GM12864 (cell line): ENCODE data around the gene AXDND1.
A peak's percentile ranks its signal among the peaks of the same experiment; 100 is the strongest.

Experiments used
- DNase-seq: peaks from one replicate; pipeline ENCODE4 v3.0.0-alpha.2; 2011; ENCODE audit warnings: low read depth
- H3K4me3 ChIP-seq: 2 replicates; pipeline ENCODE4 v1.5.1; 2011; ENCODE audit warnings: mild to moderate bottlenecking, low read depth, low read length, control low read depth
- TF ChIP-seq, protein P1 (sequence below): IDR thresholded peaks from 2 replicates; pipeline ENCODE4 v1.5.1; 2011; ENCODE audit warnings: low read depth, mild to moderate bottlenecking, moderate library complexity, low read length, control low read depth, inconsistent platforms; ENCODE audit errors: missing control alignments

AXDND1 gene, protein sequence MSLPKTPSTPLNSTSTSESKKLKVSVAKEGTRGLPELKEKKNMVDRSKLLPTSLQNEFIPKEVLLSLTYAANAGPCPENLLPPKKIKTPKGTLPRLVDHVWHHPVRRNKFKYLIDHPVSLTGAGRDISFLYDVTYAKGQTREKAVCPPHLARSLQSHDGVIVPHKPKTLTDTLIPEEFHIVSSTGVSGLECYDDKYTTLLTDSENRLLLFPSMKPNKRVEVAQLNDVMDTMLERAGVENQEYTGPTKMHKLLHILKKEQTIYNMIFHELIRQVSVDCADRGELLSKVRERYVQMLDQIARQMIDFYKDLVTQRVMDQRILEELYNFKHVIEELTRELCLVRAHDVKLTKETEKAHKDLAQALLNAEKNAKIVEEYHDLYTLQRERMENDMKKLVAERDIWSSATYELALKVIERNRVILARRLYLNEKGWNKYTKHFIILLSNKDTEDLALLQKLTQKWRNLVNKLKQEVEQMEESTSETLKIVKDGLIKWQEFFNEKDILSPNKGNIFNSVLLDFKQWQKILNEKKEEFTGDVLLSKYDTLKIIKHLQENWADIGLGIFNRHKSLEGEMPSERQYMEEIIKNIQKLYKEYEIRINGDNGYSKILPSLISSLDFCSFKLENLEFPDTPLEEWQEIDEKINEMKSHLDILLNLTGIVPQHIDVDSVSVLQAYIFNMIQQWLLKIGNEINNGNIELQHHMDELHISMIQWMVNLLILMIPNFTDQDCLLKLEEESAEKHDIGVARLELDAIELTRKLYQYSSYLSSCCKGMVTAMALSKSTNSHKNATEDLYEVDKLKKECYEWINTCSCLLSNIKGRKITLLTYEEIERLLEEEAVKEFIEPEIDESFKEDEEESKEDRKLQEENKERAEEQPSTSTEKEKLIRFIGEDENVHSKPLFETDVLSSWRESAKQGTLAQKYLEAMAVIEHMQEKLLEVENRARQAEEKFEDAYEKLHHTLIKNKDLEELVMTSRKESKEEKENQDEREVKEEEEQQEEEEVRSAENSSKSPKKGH

DNA sequence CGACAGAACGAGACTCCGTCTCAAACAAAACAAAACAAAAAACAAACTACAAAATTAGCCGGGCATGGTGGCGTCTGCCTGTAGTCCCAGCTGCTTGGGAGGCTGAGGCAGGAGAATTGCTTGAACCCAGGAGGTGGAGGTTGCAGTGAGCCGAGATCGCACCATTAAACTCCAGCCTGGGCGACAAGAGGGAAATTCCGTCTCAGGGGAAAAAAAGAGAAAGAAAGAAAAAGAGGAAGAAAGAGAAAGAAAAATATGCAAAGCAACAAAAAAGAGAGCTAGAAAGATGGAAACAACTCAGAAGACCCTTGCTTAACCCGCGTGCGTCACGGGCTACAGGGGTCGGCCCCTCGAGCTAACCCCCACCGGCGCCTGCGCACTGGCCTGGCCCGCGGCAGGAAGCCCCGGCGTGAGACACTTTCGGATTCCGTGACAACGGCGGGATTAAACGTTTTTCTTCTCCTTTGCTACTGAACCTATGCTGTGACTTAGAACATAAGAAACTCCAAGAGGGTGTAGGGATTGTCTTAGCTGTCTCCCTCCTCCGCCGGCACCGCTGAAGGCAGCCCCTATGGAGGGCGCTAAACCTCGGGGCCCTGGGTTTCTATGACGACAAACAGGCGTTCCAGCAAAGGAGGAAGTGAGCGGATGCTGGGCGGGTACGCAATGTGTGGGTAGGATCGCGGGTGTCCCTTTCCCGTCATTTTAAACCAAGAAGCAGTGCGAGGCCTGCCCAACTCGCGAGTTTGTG lies at the start of gene AXDND1:
AXDND1 (plus strand) TSS at position 630 of the 751 bp plus-strand sequence. CDS start 539 bp downstream, outside the sequence.
- DNase-seq: peak; percentile 75
- peak within 1 kb of the TSS; percentile 95 for H3K4me3 ChIP-seq
- TF ChIP-seq, protein P1, sequence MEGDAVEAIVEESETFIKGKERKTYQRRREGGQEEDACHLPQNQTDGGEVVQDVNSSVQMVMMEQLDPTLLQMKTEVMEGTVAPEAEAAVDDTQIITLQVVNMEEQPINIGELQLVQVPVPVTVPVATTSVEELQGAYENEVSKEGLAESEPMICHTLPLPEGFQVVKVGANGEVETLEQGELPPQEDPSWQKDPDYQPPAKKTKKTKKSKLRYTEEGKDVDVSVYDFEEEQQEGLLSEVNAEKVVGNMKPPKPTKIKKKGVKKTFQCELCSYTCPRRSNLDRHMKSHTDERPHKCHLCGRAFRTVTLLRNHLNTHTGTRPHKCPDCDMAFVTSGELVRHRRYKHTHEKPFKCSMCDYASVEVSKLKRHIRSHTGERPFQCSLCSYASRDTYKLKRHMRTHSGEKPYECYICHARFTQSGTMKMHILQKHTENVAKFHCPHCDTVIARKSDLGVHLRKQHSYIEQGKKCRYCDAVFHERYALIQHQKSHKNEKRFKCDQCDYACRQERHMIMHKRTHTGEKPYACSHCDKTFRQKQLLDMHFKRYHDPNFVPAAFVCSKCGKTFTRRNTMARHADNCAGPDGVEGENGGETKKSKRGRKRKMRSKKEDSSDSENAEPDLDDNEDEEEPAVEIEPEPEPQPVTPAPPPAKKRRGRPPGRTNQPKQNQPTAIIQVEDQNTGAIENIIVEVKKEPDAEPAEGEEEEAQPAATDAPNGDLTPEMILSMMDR: no peak

DNA sequence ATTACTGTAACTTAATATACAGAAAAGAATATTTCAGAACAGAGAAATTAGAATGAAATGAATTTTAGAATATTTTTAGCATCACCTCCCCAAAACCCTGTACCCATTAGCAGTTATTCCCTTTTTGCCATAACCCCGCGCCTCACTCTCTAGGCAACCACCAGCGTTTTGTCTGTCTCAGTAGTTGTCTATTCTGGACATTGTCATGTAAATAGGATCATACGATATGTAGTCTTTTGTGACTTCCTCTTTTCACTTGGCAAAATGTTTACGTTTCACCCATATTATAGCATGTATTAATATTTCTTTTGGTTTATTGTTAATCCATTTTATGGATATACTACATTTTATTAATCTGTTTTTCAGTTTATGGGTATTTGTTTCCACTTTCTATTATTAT lies 47.3 kb upstream of the AXDND1 start:
- no peak for DNase-seq

DNA sequence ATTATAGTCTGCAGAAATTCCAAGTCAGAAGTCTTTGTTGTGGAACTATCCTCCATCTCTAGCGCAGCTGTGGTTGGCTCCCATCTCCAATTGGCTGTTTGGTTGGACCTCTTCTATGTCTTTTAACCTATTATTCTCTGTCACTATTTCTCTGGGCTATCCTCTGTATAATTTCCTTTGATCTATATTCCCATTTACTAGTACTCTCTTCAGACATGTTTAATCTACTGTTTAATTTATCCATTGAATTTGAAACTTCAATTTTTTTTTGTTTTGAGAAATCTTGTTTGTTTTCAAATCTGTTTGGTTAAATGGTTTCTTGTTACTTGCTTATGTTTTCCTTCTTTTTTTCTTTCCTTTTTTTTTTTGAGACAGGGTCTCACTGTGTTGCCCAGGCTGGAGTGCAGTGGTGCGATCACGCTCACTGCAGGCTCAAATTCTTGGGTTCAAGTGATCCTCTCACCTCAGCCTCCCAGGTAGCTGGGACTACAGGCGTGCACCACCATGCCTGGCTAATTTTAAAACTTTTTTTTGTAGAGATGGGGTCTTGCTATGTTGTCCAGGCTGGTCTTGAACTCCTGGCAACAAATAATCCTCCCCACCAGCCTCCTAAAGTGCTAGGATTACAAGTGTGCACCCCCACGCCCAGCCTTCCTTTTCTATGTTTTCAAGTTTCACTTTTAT lies 44.1 kb upstream of the AXDND1 start:
- DNase-seq: no peak
- TF ChIP-seq, protein P1: no peak

More for the DNA sequence above, 47.3 kb upstream of the AXDND1 start:
- no peak overlapping the region for H3K4me3 ChIP-seq
- TF ChIP-seq, protein P1: no peak

DNA sequence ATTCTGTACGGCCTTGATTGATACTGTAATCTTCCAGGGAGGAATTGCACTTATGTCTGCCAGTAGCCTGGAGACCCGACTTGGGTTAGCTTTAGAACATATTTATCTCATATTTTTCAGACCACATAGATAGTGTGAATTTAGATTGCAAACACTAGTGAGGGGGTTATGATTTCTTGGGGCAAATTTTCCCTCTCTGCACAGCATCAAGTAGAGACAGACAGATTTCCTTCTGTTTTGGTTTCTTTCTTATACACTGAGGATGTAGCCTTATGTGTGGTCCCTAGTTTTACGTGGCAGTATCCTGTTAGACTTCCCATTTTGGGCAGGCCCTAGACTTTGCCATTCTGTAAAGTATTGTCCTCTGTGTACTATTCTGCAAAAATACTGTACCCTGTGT lies 43.2 kb upstream of the AXDND1 start:
- DNase-seq: no peak
- no peak overlapping the region for H3K4me3 ChIP-seq
- TF ChIP-seq, protein P1: no peak

More for the DNA sequence above, 44.1 kb upstream of the AXDND1 start:
- H3K4me3 ChIP-seq: no peak overlapping the region

DNA sequence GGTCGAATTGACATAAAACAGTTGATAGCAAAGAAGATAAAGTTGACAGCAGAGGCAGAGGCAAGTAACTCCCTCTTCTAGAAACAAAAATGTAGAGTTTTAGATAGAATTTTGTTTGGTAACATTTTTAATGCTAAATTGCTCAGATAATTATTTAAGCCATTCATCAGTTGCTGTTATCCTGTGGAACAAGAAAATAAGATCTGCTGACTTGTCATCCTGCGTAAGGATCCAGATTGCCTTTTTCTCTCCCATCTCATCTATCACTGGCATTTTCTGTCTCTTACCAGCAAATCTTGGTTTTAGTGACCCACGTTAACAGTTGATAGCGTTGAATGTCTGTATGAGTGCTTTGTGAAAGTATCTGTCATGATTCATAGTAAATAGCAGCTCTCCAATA lies 42.3 kb upstream of the AXDND1 start:
- TF ChIP-seq, protein P1: no peak
- no peak overlapping the region for H3K4me3 ChIP-seq
- no peak for DNase-seq

DNA sequence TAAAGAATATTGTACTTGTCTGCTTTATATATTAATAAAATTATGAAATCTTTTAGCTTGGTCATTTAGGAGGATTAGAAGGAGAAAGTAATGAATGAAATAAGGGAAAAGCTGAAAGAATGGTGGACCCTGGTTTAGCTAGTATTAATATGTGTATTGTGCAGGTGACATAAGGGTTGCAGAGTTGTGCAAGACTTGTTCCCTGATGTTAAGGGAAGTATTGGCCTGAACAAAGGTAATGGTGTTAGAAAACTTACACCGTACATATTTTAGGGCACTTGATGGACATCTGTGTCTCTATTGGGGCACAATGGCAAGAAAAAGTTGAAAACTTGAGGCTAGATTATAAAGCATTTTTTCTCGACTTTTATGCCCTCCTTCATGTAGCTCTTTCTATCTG lies 39.9 kb upstream of the AXDND1 start:
- DNase-seq: no peak
- H3K4me3 ChIP-seq: no peak overlapping the region
- TF ChIP-seq, protein P1: no peak
